HG02610 (cell line): ENCODE measurements around the gene C2orf49.

Source experiments
- ATAC-seq: cut with Tn5 transposase; IDR thresholded peaks from one replicate; pipeline ENCODE4 v1.9.1; 2021; ENCODE audit warnings: mild to moderate bottlenecking, moderate library complexity; ENCODE audit not compliant: unreplicated experiment

C2orf49 gene

GRCh38 chr2:105380432-105381100 lies 43.2 kb downstream of the C2orf49 start:
- no peak for ATAC-seq

GRCh38 chr2:105381101-105381668 lies 43.8 kb downstream of the C2orf49 start:
- no peak for ATAC-seq

- no peak for ATAC-seq
Measured at GRCh38 chr2:105382177-105382576, 44.8 kb downstream of the C2orf49 start.

GRCh38 chr2:105383432-105384166 lies 46.3 kb downstream of the C2orf49 start:
- ATAC-seq: no peak

- ATAC-seq: no peak
Measured at GRCh38 chr2:105384216-105384615, 46.9 kb downstream of the C2orf49 start.

- no peak for ATAC-seq
Measured at GRCh38 chr2:105384861-105385260, 47.5 kb downstream of the C2orf49 start.

- ATAC-seq: no peak
Measured at GRCh38 chr2:105385731-105386540, 48.6 kb downstream of the C2orf49 start.

GRCh38 chr2:105387225-105387624 lies 49.9 kb downstream of the C2orf49 start:
- ATAC-seq: no peak

GRCh38 chr2:105388971-105389381 lies 51.6 kb downstream of the C2orf49 start:
- ATAC-seq: no peak

- ATAC-seq: no peak
Measured at GRCh38 chr2:105390454-105390853, 53.1 kb downstream of the C2orf49 start.

GRCh38 chr2:105391058-105391627 lies 53.8 kb downstream of the C2orf49 start:
- ATAC-seq: no peak

GRCh38 chr2:105391763-105392662 lies 54.7 kb downstream of the C2orf49 start:
- ATAC-seq: no peak

GRCh38 chr2:105393373-105394055 lies 56.2 kb downstream of the C2orf49 start:
- no peak for ATAC-seq

- ATAC-seq: no peak
Measured at GRCh38 chr2:105394951-105395611, 57.7 kb downstream of the C2orf49 start.

GRCh38 chr2:105395691-105396090 lies 58.4 kb downstream of the C2orf49 start:
- ATAC-seq: no peak

- ATAC-seq: no peak
Measured at GRCh38 chr2:105396254-105397024, 59.1 kb downstream of the C2orf49 start.

GRCh38 chr2:105397025-105397722 lies 59.8 kb downstream of the C2orf49 start:
- no peak for ATAC-seq
